NOMO-1 treated with DMSO at 0.1 percent for 48 hours (cell line): ENCODE data around the gene HEXD.
"Not testable (repeated sequence)": the region's sequence is repeated elsewhere in the genome, so short reads cannot be mapped to it uniquely, and the experiment has no call there.

ENCODE experiments used
- DNase-seq: peaks from one replicate; lab custom pipeline; 2025; ENCODE audit not compliant: unreplicated experiment; lab: John Stamatoyannopoulos, UW

The HEXD gene

GRCh38 chr17:82396601-82397435 lies 21.3 kb upstream of the HEXD start:
- DNase-seq = no peak

GRCh38 chr17:82397449-82398335 lies 20.5 kb upstream of the HEXD start:
- DNase-seq = no peak

GRCh38 chr17:82399041-82399441 lies 19.1 kb upstream of the HEXD start:
- DNase-seq = no peak

GRCh38 chr17:82399601-82400101 lies 18.5 kb upstream of the HEXD start:
- DNase-seq = no peak

- peak; percentile 76 for DNase-seq
Measured at GRCh38 chr17:82400206-82400605, 17.9 kb upstream of the HEXD start.

GRCh38 chr17:82400830-82401229 lies 17.3 kb upstream of the HEXD start:
- DNase-seq = peak; percentile 88

- no peak for DNase-seq
Measured at GRCh38 chr17:82402865-82403264, 15.3 kb upstream of the HEXD start.

GRCh38 chr17:82403662-82404660 lies 14.2 kb upstream of the HEXD start:
- no peak for DNase-seq

- no peak for DNase-seq
Measured at GRCh38 chr17:82405051-82405450, 13.1 kb upstream of the HEXD start.

- DNase-seq = no peak
Measured at GRCh38 chr17:82406131-82406671, 11.9 kb upstream of the HEXD start.

GRCh38 chr17:82407255-82407654 lies 10.9 kb upstream of the HEXD start:
- no peak for DNase-seq

GRCh38 chr17:82408288-82408937 lies 9.7 kb upstream of the HEXD start:
- DNase-seq = no peak

- no peak for DNase-seq
Measured at GRCh38 chr17:82408938-82409318, 9.2 kb upstream of the HEXD start.

- no peak for DNase-seq
Measured at GRCh38 chr17:82410014-82410716, 8.0 kb upstream of the HEXD start.

GRCh38 chr17:82411396-82412053 lies 6.6 kb upstream of the HEXD start:
- DNase-seq = no peak

- DNase-seq = not testable (repeated sequence)
Measured at GRCh38 chr17:82412081-82412480, 6.1 kb upstream of the HEXD start.

- no peak for DNase-seq
Measured at GRCh38 chr17:82412535-82413520, 5.3 kb upstream of the HEXD start.
